ENCODE measurements around the gene SLC6A9.

DNA sequence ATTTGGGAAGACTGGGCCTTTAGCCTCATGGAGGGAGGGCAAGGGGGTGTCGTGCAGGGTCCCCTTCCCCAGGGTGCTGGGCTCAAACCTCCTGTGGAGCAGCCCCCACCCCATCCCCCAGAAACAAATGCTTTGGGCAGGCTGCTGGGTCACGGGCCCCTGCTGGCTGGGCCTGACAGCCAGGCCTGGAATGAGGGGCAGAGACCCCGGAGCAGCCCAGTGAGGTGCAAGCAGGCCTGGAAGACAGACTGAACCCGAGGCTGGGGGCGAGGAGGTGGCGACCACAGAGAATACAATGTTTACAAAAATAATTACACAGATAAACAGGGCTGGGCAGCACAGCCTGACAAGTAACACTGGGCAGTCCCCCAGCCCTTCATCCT lies 34.5 kb downstream of the SLC6A9 start:
- TF ChIP-seq, protein P1, sequence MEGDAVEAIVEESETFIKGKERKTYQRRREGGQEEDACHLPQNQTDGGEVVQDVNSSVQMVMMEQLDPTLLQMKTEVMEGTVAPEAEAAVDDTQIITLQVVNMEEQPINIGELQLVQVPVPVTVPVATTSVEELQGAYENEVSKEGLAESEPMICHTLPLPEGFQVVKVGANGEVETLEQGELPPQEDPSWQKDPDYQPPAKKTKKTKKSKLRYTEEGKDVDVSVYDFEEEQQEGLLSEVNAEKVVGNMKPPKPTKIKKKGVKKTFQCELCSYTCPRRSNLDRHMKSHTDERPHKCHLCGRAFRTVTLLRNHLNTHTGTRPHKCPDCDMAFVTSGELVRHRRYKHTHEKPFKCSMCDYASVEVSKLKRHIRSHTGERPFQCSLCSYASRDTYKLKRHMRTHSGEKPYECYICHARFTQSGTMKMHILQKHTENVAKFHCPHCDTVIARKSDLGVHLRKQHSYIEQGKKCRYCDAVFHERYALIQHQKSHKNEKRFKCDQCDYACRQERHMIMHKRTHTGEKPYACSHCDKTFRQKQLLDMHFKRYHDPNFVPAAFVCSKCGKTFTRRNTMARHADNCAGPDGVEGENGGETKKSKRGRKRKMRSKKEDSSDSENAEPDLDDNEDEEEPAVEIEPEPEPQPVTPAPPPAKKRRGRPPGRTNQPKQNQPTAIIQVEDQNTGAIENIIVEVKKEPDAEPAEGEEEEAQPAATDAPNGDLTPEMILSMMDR (IDR thresholded peaks at IDR 0.05), result no peak
- no peak for TF ChIP-seq POLR2A (IDR thresholded peaks at IDR 0.05)
